ENCODE measurements around the gene CDCA4.

Gene CDCA4

GRCh38 chr14:105011312-105011990 is 9.4 kb downstream of the CDCA4 start:
- H3K4me3 ChIP-seq (ENCODE audit: low read length) = no peak overlapping the region
- DNase-seq (ENCODE audit: low read depth) = no peak
- no peak for TF ChIP-seq CTCF (conservative IDR thresholded peaks at IDR 0.05; ENCODE audit: low read depth, low read length)

- H3K4me3 ChIP-seq (ENCODE audit: low read length) = no peak overlapping the region
- TF ChIP-seq CTCF (conservative IDR thresholded peaks at IDR 0.05; ENCODE audit: low read depth, low read length) = no peak
- DNase-seq (ENCODE audit: low read depth) = no peak
Observed at GRCh38 chr14:105010891-105011291, 10.0 kb downstream of the CDCA4 start.

GRCh38 chr14:105010106-105010505 is 10.8 kb downstream of the CDCA4 start:
- no peak for DNase-seq (ENCODE audit: low read depth)
- no peak for TF ChIP-seq CTCF (conservative IDR thresholded peaks at IDR 0.05; ENCODE audit: low read depth, low read length)
- no peak overlapping the region for H3K4me3 ChIP-seq (ENCODE audit: low read length)

GRCh38 chr14:105007593-105008264 is 13.2 kb downstream of the CDCA4 start:
- H3K4me3 ChIP-seq (ENCODE audit: low read length) = no peak overlapping the region
- TF ChIP-seq CTCF (conservative IDR thresholded peaks at IDR 0.05; ENCODE audit: low read depth, low read length) = no peak
- no peak for DNase-seq (ENCODE audit: low read depth)

GRCh38 chr14:105006831-105007592 is 13.9 kb downstream of the CDCA4 start:
- TF ChIP-seq CTCF (conservative IDR thresholded peaks at IDR 0.05; ENCODE audit: low read depth, low read length) = no peak
- no peak for DNase-seq (ENCODE audit: low read depth)
- no peak overlapping the region for H3K4me3 ChIP-seq (ENCODE audit: low read length)

GRCh38 chr14:105005929-105006830 is 14.7 kb downstream of the CDCA4 start:
- TF ChIP-seq CTCF (conservative IDR thresholded peaks at IDR 0.05; ENCODE audit: low read depth, low read length) = no peak
- DNase-seq (ENCODE audit: low read depth) = no peak
- no peak overlapping the region for H3K4me3 ChIP-seq (ENCODE audit: low read length)

Measured in retinal pigment epithelial cell (primary cell).